K562 (cell line): ENCODE measurements around the gene QKI. TPM values are rescaled to one million over a fixed set of nuclear protein-coding genes. Genes with fewer than 3 reads are reported as not detected.

Experiments used
- ATAC-seq: fragments of 200-7000 bp; cut with Tn5 transposase; 3 replicates; pipeline ENCODE4 v1.9.1; 2020; ENCODE audit warnings: moderate library complexity
- BruUV-seq: library from RNA; stranded (reverse); fragments of 400-500 nt; replicated peaks from 2 replicates; lab custom pipeline; 2021; lab: Mats Ljungman, UMichigan
- CTCF ChIA-PET: fragments of 300-600 bp; formaldehyde crosslinking; extraction: SDS; loops from one replicate; lab custom pipeline; 2021; ENCODE audit warnings: low intra/inter-chr PET ratio; lab: Yijun Ruan, JAX
- POLR2A ChIA-PET: fragments of 300-600, 350-650 bp; sonication (Branson Sonifier 250); formaldehyde crosslinking; extraction: SDS; loops from one replicate; lab custom pipeline; 2021; ENCODE audit warnings: antibody characterized with exemption, inconsistent platforms; lab: Yijun Ruan, JAX
- DNase-seq, 4 experiments: peaks; one replicate each; pipeline versions ENCODE4 v3.0.0 to v3.0.0-alpha.2; 2011 to 2018; ENCODE audit warnings: low spot score in 3 of 4, mixed read lengths in 3 of 4; ENCODE audit errors: extremely low read depth in 1 of 4
- FAIRE-seq: peaks from 2 replicates; lab custom pipeline; 2011; peaks lifted over from hg19 to GRCh38; lab: Jason Lieb, UNC
- H2AFZ ChIP-seq: 2 replicates; pipeline ENCODE4 v1.6.0; 2011; ENCODE audit warnings: low read depth, low read length, control low read depth, inconsistent platforms
- H3K27ac ChIP-seq: fragments of 200-600 bp; 3 replicates; pipeline ENCODE4 v1.8.0; 2011; ENCODE audit warnings: low read depth, mild to moderate bottlenecking, control low read depth, inconsistent platforms, low read length, moderate library complexity, mixed read lengths; ENCODE audit errors: extremely low read depth
- H3K27me3 ChIP-seq, 2 experiments: fragments of 300-600 bp in 1 of 2; 2 replicates in 1 of 2; 3 replicates in 1 of 2; pipeline versions ENCODE4 v1.6.0 to v1.8.0; 2011; ENCODE audit warnings: inconsistent platforms in 2 of 2, low read length in 2 of 2, mild to moderate bottlenecking in 1 of 2, mixed read lengths in 1 of 2, moderate library complexity in 1 of 2; ENCODE audit not compliant: control insufficient read depth in 2 of 2, insufficient read depth in 2 of 2
- H3K36me3 ChIP-seq: fragments of 300-600 bp; 3 replicates; pipeline ENCODE4 v1.8.0; 2011; ENCODE audit warnings: mild to moderate bottlenecking, low read length, inconsistent platforms; ENCODE audit not compliant: control insufficient read depth, insufficient read depth
- H3K4me1 ChIP-seq, 2 experiments: fragments of 200-600 bp in 1 of 2; replicated peaks in 1 of 2; 2 replicates in 1 of 2; 3 replicates in 1 of 2; pipeline versions ENCODE4 v1.5.1 to v1.8.0; 2011; ENCODE audit warnings: inconsistent platforms in 2 of 2, low read length in 2 of 2, mild to moderate bottlenecking in 1 of 2, mixed read lengths in 1 of 2, moderate library complexity in 1 of 2; ENCODE audit not compliant: control insufficient read depth in 2 of 2, insufficient read depth in 2 of 2
- H3K4me2 ChIP-seq: 2 replicates; pipeline ENCODE4 v1.6.1; 2011; ENCODE audit warnings: low read length, control low read depth, inconsistent platforms, mixed read lengths; ENCODE audit not compliant: insufficient read depth
- H3K4me3 ChIP-seq: fragments of 200-600 bp; sonication (generic), shearing (Covaris generic); 2 replicates; pipeline ENCODE4 v1.5.1; 2016; ENCODE audit warnings: control low read depth, inconsistent platforms
- H3K79me2 ChIP-seq: fragments of 200-600 bp; 3 replicates; pipeline ENCODE4 v1.8.0; 2011; ENCODE audit warnings: low read length, inconsistent platforms; ENCODE audit not compliant: control insufficient read depth, insufficient read depth
- H3K9ac ChIP-seq, 2 experiments: 2 replicates each; pipeline versions ENCODE4 v1.6.0 to v1.6.1; 2011; ENCODE audit warnings: low read depth in 2 of 2, low read length in 2 of 2, control low read depth in 1 of 2, inconsistent platforms in 1 of 2, mild to moderate bottlenecking in 1 of 2, mixed read lengths in 1 of 2; ENCODE audit not compliant: insufficient read depth in 1 of 2
- H3K9me1 ChIP-seq: one replicate; pipeline ENCODE4 v1.6.0; 2011; ENCODE audit warnings: inconsistent platforms, mild to moderate bottlenecking, low read length, moderate library complexity; ENCODE audit not compliant: control insufficient read depth, insufficient read depth
- H3K9me3 ChIP-seq: replicated peaks from 2 replicates; pipeline ENCODE4 v1.5.1; 2011; ENCODE audit warnings: low read depth, low read length, inconsistent platforms; ENCODE audit not compliant: control insufficient read depth, insufficient read depth
- H4K20me1 ChIP-seq: replicated peaks from 2 replicates; pipeline ENCODE4 v1.6.1; 2011; ENCODE audit warnings: low read length, inconsistent platforms, mixed read lengths; ENCODE audit not compliant: control insufficient read depth, insufficient read depth
- EHMT2 ChIP-seq: fragments of 450-650 bp; IDR thresholded peaks from 2 replicates; pipeline ENCODE4 v1.6.1; 2018; ENCODE audit warnings: antibody characterized with exemption
- FOXJ3 ChIP-seq: sonication (generic); formaldehyde crosslinking; IDR thresholded peaks from 2 replicates; pipeline ENCODE4 v1.4.0; 2020; ENCODE audit warnings: mild to moderate bottlenecking, missing genetic modification reagents
- FOXO4 ChIP-seq: fragments of 450-650 bp; formaldehyde crosslinking; IDR thresholded peaks from 2 replicates; pipeline ENCODE4 v1.4.0; 2020; ENCODE audit warnings: mild to moderate bottlenecking, moderate library complexity
- HSF4 ChIP-seq: fragments of 250-450 bp; sonication (Bioruptor Pico); IDR thresholded peaks from 2 replicates; pipeline ENCODE4 v2.1.2; 2022; ENCODE audit warnings: mild to moderate bottlenecking, moderate library complexity, borderline replicate concordance
- TCF7 ChIP-seq: sonication (generic); IDR thresholded peaks from 2 replicates; pipeline ENCODE4 v1.6.1; 2016; ENCODE audit warnings: antibody characterized with exemption, borderline replicate concordance
- TEAD1 ChIP-seq, 2 experiments: fragments of 450-650 bp in 1 of 2; sonication (generic) in 1 of 2; formaldehyde crosslinking; IDR thresholded peaks; 2 replicates each; pipeline versions ENCODE4 v1.4.0 to v1.8.0; 2020 to 2022; ENCODE audit warnings: mild to moderate bottlenecking in 2 of 2, missing genetic modification reagents in 1 of 2
- ZC3H11A ChIP-seq: IDR thresholded peaks from 2 replicates; pipeline ENCODE4 v1.6.1; 2012; ENCODE audit warnings: low read depth, low read length, improper control_type of control experiment
- ZNF277 ChIP-seq: fragments of 250-450 bp; sonication (Bioruptor Pico); IDR thresholded peaks from 2 replicates; pipeline ENCODE4 v1.8.0; 2022; ENCODE audit warnings: inconsistent platforms, mild to moderate bottlenecking, moderate library complexity, borderline replicate concordance
- ZNF511 ChIP-seq: sonication (generic); formaldehyde crosslinking; IDR thresholded peaks from 2 replicates; pipeline ENCODE4 v1.8.0; 2022; ENCODE audit warnings: mild to moderate bottlenecking, missing genetic modification reagents
- WGBS: fragments of 100-300 bp; shearing (Covaris generic); methylation state at CpG from one replicate; pipeline ENCODE4 v1.1.6; 2016; ENCODE audit warnings: low coverage, mixed read lengths; ENCODE audit not compliant: insufficient coverage; ENCODE audit errors: missing lambda C conversion rate; 5-methylcytosine and 5-hydroxymethylcytosine counted together
- in situ Hi-C: fragments of 300-500 bp; cut with MboI; formaldehyde crosslinking; loops from 4 replicates; pipeline ENCODE4 v1.15.0; 2018; ENCODE audit warnings: inconsistent platforms, mixed read lengths
- intact Hi-C: fragments of 100-400 bp; cut with micrococcal nuclease; formaldehyde crosslinking; loops from 2 replicates; pipeline ENCODE4 v1.14.2; 2022
- polyA plus RNA-seq, 8 experiments: library from polyadenylated mRNA; depleted of rRNA in 4 of 8; stranded (reverse) in 5 of 8; unstranded in 3 of 8; fragments of >200 nt; fragmentation: Nextera tagmentation in 2 of 8; fragmentation: Illumina TruSeq in 1 of 8; extraction: Ambion mirVana in 2 of 8; extraction: Trizol in 1 of 8; gene quantifications; 2 replicates each; pipeline versions ENCODE4 v1.2.1 to v1.2.3, GENCODE V29; 2011 to 2014; ENCODE audit warnings: inconsistent platforms in 1 of 8, missing spikeins in 1 of 8
- total RNA-seq, 7 experiments: library from RNA; depleted of rRNA in 6 of 7; stranded (reverse); fragments of >200 nt in 6 of 7; fragmentation: Illumina TruSeq in 2 of 7; extraction: Trizol in 2 of 7; gene quantifications; 2 replicates each; pipeline versions ENCODE4 v1.2.1 to v1.2.3, GENCODE V29; 2011 to 2021; ENCODE audit warnings: low replicate concordance in 1 of 7

Gene QKI
- total and polyA plus RNA-seq, 9 of the 15 experiments (the other 6 are each of a cell fraction or from before 2014, with no cell fraction given), result 20.4 to 215 (median 123) TPM

GRCh38 chr6:163599136-163599535 is 184.6 kb downstream of the QKI start (continued):
- TF ChIP-seq ZNF277 (CRISPR knock-in tag) (no peak), FOXJ3 (no peak), HSF4 (no peak), EHMT2 (no peak)

GRCh38 chr6:163599684-163600083 is 185.2 kb downstream of the QKI start:
- in situ Hi-C loops (no loop called here), intact Hi-C loops (no loop called here)
- 14% methylated on average over 2 of the region's 2 CpGs for WGBS
- no peaks in the 10 kb centered on the region for H4K20me1 ChIP-seq
- no peak overlapping the region for H3K27ac ChIP-seq
- FAIRE-seq (no peak), ATAC-seq (no peak), DNase-seq (no peak)
- H3K9me3 ChIP-seq, result no peaks in the 10 kb centered on the region
- H3K36me3 ChIP-seq, result no peaks in the 10 kb centered on the region
- no peak overlapping the region for H2AFZ ChIP-seq
- H3K9ac ChIP-seq, result no peak overlapping the region
- POLR2A ChIA-PET, result interaction anchor here (0.7 kb wide), 2 partner anchors 13 to 53 kb away, joined by 3 to 4 read pairs; no protein-coding TSS in a partner anchor
- no peaks in the 10 kb centered on the region for H3K4me1 ChIP-seq
- H3K4me3 ChIP-seq, result no peak overlapping the region
- H3K79me2 ChIP-seq, result no peaks in the 10 kb centered on the region
- H3K27me3 ChIP-seq, result peaks cover 0 to 6% of the 10 kb centered on the region in 2 experiments; a peak in 1 of 5 replicates
- no peak overlapping the region for H3K4me2 ChIP-seq
- TF ChIP-seq FOXO4 (CRISPR knock-in tag) (no peak), TEAD1 (CRISPR knock-in tag; IDR thresholded peaks at IDR 0.05) (no peak), ZC3H11A (no peak), TCF7 (no peak), ZNF511 (CRISPR knock-in tag) (no peak)
- CTCF ChIA-PET, result no interaction called here
- no peaks in the 10 kb centered on the region for H3K9me1 ChIP-seq
- BruUV-seq, result no TSS peak
